ENCODE results near the gene FOXP1. TPM values are rescaled to one million over a fixed set of nuclear protein-coding genes. Genes with fewer than 3 reads are reported as not detected.

Gene FOXP1
- total and polyA plus RNA-seq, 9 of the 15 experiments (the other 6 are each of a cell fraction or from before 2014, with no cell fraction given) = 7.7 to 34.5 (median 13.7) TPM

- no peak for TF ChIP-seq ZNF668 (CRISPR knock-in tag; IDR thresholded peaks at IDR 0.05)
- TF ChIP-seq ZNF77 (CRISPR knock-in tag; IDR thresholded peaks at IDR 0.05) = no peak
- no peak for TF ChIP-seq NR2F6 (CRISPR knock-in tag; IDR thresholded peaks at IDR 0.05)
- TF ChIP-seq, protein P1, sequence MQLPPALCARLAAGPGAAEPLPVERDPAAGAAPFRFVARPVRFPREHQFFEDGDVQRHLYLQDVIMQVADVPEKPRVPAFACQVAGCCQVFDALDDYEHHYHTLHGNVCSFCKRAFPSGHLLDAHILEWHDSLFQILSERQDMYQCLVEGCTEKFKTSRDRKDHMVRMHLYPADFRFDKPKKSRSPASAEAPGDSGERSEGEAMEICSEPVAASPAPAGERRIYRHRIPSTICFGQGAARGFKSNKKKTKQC (CRISPR knock-in tag; IDR thresholded peaks at IDR 0.05) = no peak
- TF ChIP-seq POLR3A (IDR thresholded peaks at IDR 0.05; ENCODE audit: borderline replicate concordance, extremely low read depth, insufficient read depth, insufficient read length) = no peak
- no peak for TF ChIP-seq C11orf30 (IDR thresholded peaks at IDR 0.05; ENCODE audit: low read depth)
- TF ChIP-seq, protein P2, sequence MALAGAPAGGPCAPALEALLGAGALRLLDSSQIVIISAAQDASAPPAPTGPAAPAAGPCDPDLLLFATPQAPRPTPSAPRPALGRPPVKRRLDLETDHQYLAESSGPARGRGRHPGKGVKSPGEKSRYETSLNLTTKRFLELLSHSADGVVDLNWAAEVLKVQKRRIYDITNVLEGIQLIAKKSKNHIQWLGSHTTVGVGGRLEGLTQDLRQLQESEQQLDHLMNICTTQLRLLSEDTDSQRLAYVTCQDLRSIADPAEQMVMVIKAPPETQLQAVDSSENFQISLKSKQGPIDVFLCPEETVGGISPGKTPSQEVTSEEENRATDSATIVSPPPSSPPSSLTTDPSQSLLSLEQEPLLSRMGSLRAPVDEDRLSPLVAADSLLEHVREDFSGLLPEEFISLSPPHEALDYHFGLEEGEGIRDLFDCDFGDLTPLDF (CRISPR knock-in tag; IDR thresholded peaks at IDR 0.05) = no peak
- TF ChIP-seq RAD21 (CRISPR knock-in tag; conservative IDR thresholded peaks at IDR 0.05 in 1 of 2, IDR thresholded peaks at IDR 0.05 in 1 of 2) = peak in 1 of 2 experiments; percentile 26; a peak in 2 of 4 replicates
- 0 out of 2 replicates have a peak, but pooled peaks have one; percentile 38 for TF ChIP-seq MEF2D (tag; conservative IDR thresholded peaks at IDR 0.05; ENCODE audit: low read depth)
- TF ChIP-seq, protein P3, sequence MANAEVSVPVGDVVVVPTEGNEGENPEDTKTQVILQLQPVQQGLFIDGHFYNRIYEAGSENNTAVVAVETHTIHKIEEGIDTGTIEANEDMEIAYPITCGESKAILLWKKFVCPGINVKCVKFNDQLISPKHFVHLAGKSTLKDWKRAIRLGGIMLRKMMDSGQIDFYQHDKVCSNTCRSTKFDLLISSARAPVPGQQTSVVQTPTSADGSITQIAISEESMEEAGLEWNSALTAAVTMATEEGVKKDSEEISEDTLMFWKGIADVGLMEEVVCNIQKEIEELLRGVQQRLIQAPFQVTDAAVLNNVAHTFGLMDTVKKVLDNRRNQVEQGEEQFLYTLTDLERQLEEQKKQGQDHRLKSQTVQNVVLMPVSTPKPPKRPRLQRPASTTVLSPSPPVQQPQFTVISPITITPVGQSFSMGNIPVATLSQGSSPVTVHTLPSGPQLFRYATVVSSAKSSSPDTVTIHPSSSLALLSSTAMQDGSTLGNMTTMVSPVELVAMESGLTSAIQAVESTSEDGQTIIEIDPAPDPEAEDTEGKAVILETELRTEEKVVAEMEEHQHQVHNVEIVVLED (CRISPR knock-in tag; IDR thresholded peaks at IDR 0.05) = no peak
- TF ChIP-seq GTF2F1 (IDR thresholded peaks at IDR 0.05; ENCODE audit: low read depth, low read length) = no peak
- no peak for TF ChIP-seq ZNF239 (CRISPR knock-in tag; IDR thresholded peaks at IDR 0.05)
- no peak for TF ChIP-seq GTF2E2 (tag; IDR thresholded peaks at IDR 0.05)
- no peak for TF ChIP-seq MYNN (IDR thresholded peaks at IDR 0.05)
- TF ChIP-seq MYNN (CRISPR knock-in tag; IDR thresholded peaks at IDR 0.05) = no peak
- TF ChIP-seq MCM5 (IDR thresholded peaks at IDR 0.05; ENCODE audit: low read depth) = no peak
- TF ChIP-seq, protein P4, sequence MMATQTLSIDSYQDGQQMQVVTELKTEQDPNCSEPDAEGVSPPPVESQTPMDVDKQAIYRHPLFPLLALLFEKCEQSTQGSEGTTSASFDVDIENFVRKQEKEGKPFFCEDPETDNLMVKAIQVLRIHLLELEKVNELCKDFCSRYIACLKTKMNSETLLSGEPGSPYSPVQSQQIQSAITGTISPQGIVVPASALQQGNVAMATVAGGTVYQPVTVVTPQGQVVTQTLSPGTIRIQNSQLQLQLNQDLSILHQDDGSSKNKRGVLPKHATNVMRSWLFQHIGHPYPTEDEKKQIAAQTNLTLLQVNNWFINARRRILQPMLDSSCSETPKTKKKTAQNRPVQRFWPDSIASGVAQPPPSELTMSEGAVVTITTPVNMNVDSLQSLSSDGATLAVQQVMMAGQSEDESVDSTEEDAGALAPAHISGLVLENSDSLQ (IDR thresholded peaks at IDR 0.05) = no peak
- TF ChIP-seq THRAP3 (IDR thresholded peaks at IDR 0.05; ENCODE audit: borderline replicate concordance) = no peak
- no peak for TF ChIP-seq ZNF133 (CRISPR knock-in tag; IDR thresholded peaks at IDR 0.05)
- no peak for TF ChIP-seq JUN (IDR thresholded peaks at IDR 0.05; ENCODE audit: borderline replicate concordance, low read depth, low read length)
- TF ChIP-seq JUN (CRISPR knock-in tag; IDR thresholded peaks at IDR 0.05; ENCODE audit: borderline replicate concordance) = no peak
- no peak for TF ChIP-seq KAT8 (IDR thresholded peaks at IDR 0.05; ENCODE audit: low read depth)
- TF ChIP-seq, protein P5, sequence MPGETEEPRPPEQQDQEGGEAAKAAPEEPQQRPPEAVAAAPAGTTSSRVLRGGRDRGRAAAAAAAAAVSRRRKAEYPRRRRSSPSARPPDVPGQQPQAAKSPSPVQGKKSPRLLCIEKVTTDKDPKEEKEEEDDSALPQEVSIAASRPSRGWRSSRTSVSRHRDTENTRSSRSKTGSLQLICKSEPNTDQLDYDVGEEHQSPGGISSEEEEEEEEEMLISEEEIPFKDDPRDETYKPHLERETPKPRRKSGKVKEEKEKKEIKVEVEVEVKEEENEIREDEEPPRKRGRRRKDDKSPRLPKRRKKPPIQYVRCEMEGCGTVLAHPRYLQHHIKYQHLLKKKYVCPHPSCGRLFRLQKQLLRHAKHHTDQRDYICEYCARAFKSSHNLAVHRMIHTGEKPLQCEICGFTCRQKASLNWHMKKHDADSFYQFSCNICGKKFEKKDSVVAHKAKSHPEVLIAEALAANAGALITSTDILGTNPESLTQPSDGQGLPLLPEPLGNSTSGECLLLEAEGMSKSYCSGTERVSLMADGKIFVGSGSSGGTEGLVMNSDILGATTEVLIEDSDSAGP (CRISPR knock-in tag; IDR thresholded peaks at IDR 0.05) = no peak
- peak; percentile 40; the same call in 1 of the 2 replicates for TF ChIP-seq GATAD2B (IDR thresholded peaks at IDR 0.05; ENCODE audit: borderline replicate concordance)
Observed at GRCh38 chr3:71208211-71209095, 375.1 kb downstream of the FOXP1 start (continued).
